Tibial artery (tissue), 4 donors: ENCODE measurements around the gene VTI1A.

ENCODE experiments used
- DNase-seq, 2 donors: peaks; one replicate each; pipeline ENCODE4 v3.0.0-alpha.2; 2019
- H3K27ac ChIP-seq, 2 donors: fragments of 200-600 bp; sonication (generic) in 1 of 2; 1 replicate in 1 of 2; 2 replicates in 1 of 2; pipeline ENCODE4 v1.5.1; 2018 to 2019; ENCODE audit warnings: mild to moderate bottlenecking in 1 of 2
- H3K27me3 ChIP-seq, 2 donors: fragments of 200-600 bp; sonication (generic) in 1 of 2; one replicate each; pipeline versions ENCODE4 v1.5.1 to v1.6.0; 2016 to 2019
- H3K36me3 ChIP-seq, 3 donors: fragments of 200-600 bp; sonication (generic) in 2 of 3; one replicate each; pipeline ENCODE4 v1.5.1; 2016 to 2019; ENCODE audit warnings: mild to moderate bottlenecking in 2 of 3
- H3K4me1 ChIP-seq, 4 donors: fragments of 200-600 bp; sonication (generic) in 2 of 4; 1 replicate in 3 of 4; 2 replicates in 1 of 4; pipeline ENCODE4 v1.5.1; 2016 to 2019
- H3K4me3 ChIP-seq, 2 donors: fragments of 200-600 bp; sonication (generic) in 1 of 2; 1 replicate in 1 of 2; 2 replicates in 1 of 2; pipeline ENCODE4 v1.5.1; 2018 to 2019; ENCODE audit warnings: mild to moderate bottlenecking in 2 of 2
- H3K9me3 ChIP-seq, 3 donors: fragments of 200-600 bp; sonication (generic) in 1 of 3; one replicate each; pipeline ENCODE4 v1.5.1; 2016 to 2019
- CTCF ChIP-seq, 2 experiments: fragments of 200-600 bp in 1 of 2; fragments of 450-650 bp in 1 of 2; IDR thresholded peaks; one replicate each; pipeline ENCODE4 v1.5.1; 2017 to 2019; ENCODE audit warnings: antibody characterized with exemption in 2 of 2, mild to moderate bottlenecking in 1 of 2, moderate library complexity in 1 of 2
- intact Hi-C: fragments of 100-400 bp; cut with DNase I; formaldehyde crosslinking; loops from one replicate; pipeline ENCODE4 v1.15.0; 2023; ENCODE audit warnings: low total_unique reads

VTI1A gene

GRCh38 chr10:112816891-112817290 lies 369.9 kb downstream of the VTI1A start:
- intact Hi-C loops: no loop called here
- DNase-seq: no peak
- no peak overlapping the region for H3K27ac ChIP-seq
- H3K27me3 ChIP-seq: no peaks in the 10 kb centered on the region
- H3K36me3 ChIP-seq: no peaks in the 10 kb centered on the region
- TF ChIP-seq CTCF (IDR thresholded peaks at IDR 0.05): no peak
- H3K4me1 ChIP-seq: peaks cover 0 to 23% (median 17%) of the 10 kb centered on the region in 4 donors
- no peak overlapping the region for H3K4me3 ChIP-seq
- no peaks in the 10 kb centered on the region for H3K9me3 ChIP-seq

- H3K36me3 ChIP-seq: no peaks in the 10 kb centered on the region
- H3K4me1 ChIP-seq: peaks cover 0 to 12% (median 6%) of the 10 kb centered on the region in 4 donors
- no peaks in the 10 kb centered on the region for H3K27me3 ChIP-seq
- no peak for TF ChIP-seq CTCF (IDR thresholded peaks at IDR 0.05)
- H3K27ac ChIP-seq: no peak overlapping the region
- H3K9me3 ChIP-seq: no peaks in the 10 kb centered on the region
- intact Hi-C loops: no loop called here
- DNase-seq: no peak
- no peak overlapping the region for H3K4me3 ChIP-seq
Observed at GRCh38 chr10:112817981-112818777, 371.2 kb downstream of the VTI1A start.

GRCh38 chr10:112819231-112819630 lies 372.2 kb downstream of the VTI1A start:
- Histone ChIP-seq H3K4me3 (no peak overlapping the region), H3K9me3 (no peaks in the 10 kb centered on the region), H3K27me3 (no peaks in the 10 kb centered on the region), H3K4me1 (peaks cover 0 to 12% (median 6%) of the 10 kb centered on the region in 4 donors), H3K27ac (no peak overlapping the region), H3K36me3 (no peaks in the 10 kb centered on the region)
- no peak for DNase-seq
- no peak for TF ChIP-seq CTCF (IDR thresholded peaks at IDR 0.05)
- intact Hi-C loops: no loop called here

GRCh38 chr10:112820320-112820719 lies 373.3 kb downstream of the VTI1A start:
- Histone ChIP-seq H3K9me3 (no peaks in the 10 kb centered on the region), H3K36me3 (no peaks in the 10 kb centered on the region)
- TF ChIP-seq CTCF (IDR thresholded peaks at IDR 0.05): no peak

GRCh38 chr10:112821038-112821437 lies 374.0 kb downstream of the VTI1A start:
- Histone ChIP-seq H3K27me3 (no peaks in the 10 kb centered on the region), H3K36me3 (no peaks in the 10 kb centered on the region), H3K4me1 (peaks cover 0 to 9% (median 3%) of the 10 kb centered on the region in 4 donors), H3K9me3 (no peaks in the 10 kb centered on the region), H3K4me3 (no peak overlapping the region), H3K27ac (no peak overlapping the region)
- DNase-seq: no peak
- no peak for TF ChIP-seq CTCF (IDR thresholded peaks at IDR 0.05)
- intact Hi-C loops: no loop called here

More at GRCh38 chr10:112820320-112820719, 373.3 kb downstream of the VTI1A start:
- no peaks in the 10 kb centered on the region for H3K27me3 ChIP-seq
- intact Hi-C loops: no loop called here
- peaks cover 0 to 11% (median 5%) of the 10 kb centered on the region in 4 donors for H3K4me1 ChIP-seq
- H3K4me3 ChIP-seq: no peak overlapping the region
- no peak overlapping the region for H3K27ac ChIP-seq
- DNase-seq: no peak
